ENCODE data around the gene PLCB4.

The PLCB4 gene

DNA sequence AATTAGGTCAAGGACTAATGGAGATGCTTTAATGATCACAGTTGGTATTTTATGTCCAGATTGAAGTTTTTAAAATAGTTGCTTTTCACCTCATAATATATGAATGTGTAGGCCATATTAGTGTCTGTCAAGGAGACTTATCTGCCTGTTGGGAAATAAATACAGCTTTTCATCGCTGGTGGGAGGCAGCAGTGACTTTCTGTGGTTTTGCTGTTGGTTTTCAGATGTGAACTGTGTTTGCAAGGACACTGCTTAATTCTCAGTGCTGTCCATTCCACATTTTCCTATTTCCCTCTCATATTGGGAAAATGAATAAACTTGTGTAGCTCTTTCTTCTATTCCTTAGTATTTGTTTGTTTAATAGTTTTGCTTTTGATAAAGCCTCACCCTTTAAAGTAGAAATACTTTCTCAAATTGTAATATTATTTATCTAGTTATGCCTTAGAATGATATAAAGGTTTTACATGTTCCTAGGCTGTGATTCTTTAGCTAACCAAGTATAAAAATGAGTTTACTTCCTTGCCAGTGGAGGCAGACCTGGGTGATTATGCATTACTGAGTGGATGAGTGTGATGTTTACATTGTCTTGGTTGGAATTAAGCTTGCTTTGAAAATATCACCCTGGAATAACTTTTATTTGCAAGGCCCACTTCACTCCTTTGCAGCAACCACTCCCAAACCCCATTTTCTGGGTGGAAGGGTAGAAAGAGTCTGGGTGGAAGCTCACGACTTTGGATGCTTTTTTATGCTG lies 3.3 kb downstream of the PLCB4 start:
- TF ChIP-seq, protein P1, sequence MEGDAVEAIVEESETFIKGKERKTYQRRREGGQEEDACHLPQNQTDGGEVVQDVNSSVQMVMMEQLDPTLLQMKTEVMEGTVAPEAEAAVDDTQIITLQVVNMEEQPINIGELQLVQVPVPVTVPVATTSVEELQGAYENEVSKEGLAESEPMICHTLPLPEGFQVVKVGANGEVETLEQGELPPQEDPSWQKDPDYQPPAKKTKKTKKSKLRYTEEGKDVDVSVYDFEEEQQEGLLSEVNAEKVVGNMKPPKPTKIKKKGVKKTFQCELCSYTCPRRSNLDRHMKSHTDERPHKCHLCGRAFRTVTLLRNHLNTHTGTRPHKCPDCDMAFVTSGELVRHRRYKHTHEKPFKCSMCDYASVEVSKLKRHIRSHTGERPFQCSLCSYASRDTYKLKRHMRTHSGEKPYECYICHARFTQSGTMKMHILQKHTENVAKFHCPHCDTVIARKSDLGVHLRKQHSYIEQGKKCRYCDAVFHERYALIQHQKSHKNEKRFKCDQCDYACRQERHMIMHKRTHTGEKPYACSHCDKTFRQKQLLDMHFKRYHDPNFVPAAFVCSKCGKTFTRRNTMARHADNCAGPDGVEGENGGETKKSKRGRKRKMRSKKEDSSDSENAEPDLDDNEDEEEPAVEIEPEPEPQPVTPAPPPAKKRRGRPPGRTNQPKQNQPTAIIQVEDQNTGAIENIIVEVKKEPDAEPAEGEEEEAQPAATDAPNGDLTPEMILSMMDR (IDR thresholded peaks at IDR 0.05; ENCODE audit: low read depth, low read length) = no peak
- DNase-seq (ENCODE audit: extremely low read depth, low read depth) = no peak

DNA sequence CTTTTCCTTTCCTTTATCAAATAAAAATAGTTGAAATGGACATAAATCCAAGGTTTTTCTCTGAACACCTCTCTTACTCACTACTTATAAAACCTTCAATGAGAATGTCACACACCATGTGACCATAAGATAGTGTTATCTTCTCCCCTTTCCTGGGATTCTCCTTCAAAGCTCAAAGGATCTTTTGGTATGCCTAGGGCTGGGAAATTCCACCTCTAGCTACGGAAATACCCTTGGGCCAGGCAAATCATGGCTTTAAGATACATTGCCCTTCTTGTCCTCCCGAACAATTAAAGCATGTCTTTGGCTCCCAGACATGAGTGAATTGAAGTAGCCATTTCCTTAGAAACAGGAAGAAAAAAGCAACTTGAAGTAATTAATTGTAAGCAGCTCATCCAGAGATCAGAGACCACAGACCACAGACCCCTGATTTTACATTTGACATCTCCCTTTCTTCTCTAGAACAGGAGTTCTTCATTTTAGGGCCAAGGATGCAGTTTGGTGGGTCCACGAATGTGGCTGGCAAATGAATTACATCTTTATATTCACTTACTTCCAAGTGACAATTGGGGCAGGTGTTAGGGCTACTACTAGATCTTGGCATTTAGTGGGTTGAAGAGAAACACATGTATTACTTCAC lies 4.1 kb downstream of the PLCB4 start:
- TF ChIP-seq, protein P1 (IDR thresholded peaks at IDR 0.05; ENCODE audit: low read depth, low read length) = no peak
- DNase-seq (ENCODE audit: extremely low read depth, low read depth) = no peak

DNA sequence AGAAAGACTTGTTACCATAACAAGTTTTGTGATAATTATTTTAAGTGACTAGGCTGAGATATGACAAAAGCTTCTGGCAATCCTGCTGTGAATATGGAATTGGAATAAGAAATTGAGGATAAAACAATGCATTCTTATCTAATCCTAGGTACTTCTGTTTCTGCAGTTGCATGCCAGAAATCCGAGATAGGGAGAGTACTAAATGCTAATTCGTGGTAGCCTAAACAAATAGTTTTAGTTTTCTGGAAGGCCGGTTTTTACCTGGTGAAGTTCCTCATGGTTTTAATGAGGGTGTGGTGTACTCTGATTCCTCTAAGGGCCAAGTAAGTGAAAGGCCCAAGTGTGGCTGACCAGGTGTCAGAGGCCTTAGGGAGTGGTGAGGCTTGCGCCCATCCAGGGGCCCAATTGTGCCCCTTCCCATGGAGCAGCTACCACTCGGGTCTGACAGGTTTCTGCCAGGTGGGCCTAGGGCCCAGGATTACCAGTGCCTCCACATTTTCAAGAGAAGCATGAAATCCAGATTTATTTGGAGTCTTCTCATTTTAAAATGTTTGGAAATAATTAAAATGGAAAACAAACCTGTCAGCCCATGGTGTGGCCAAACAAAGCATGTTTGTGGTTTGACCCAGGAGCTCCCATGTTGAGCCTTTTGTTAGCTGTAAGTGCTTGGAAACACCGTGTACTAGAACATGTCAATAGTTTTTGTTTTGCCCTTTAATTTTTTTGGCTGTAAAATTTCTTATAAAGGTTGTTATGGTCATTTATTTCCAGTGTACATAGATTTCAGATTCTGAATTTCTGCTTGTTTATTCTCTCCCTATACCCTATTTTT lies 6.6 kb downstream of the PLCB4 start:
- DNase-seq (ENCODE audit: extremely low read depth, low read depth) = no peak
- TF ChIP-seq, protein P1 (IDR thresholded peaks at IDR 0.05; ENCODE audit: low read depth, low read length) = no peak

DNA sequence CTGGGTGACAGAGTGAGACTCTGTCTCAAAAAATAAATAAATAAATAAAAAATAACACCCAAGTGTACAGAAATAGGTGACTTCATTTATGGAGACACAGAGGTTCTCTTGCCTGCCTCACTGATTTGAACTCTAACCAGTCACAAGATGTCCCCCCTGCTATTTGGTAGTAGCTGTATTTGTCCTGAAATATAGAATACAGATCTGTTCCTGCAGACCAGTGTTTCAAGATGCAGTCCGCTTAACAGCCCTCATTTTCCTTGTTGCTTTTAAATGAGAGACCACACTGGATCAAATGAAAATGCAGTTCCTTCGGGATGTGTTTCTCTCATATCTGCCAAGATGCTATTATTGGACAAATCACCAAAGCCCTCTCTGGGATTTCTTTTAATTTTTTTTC lies 7.6 kb downstream of the PLCB4 start:
- TF ChIP-seq, protein P1 (IDR thresholded peaks at IDR 0.05; ENCODE audit: low read depth, low read length) = no peak
- no peak for DNase-seq (ENCODE audit: extremely low read depth, low read depth)

DNA sequence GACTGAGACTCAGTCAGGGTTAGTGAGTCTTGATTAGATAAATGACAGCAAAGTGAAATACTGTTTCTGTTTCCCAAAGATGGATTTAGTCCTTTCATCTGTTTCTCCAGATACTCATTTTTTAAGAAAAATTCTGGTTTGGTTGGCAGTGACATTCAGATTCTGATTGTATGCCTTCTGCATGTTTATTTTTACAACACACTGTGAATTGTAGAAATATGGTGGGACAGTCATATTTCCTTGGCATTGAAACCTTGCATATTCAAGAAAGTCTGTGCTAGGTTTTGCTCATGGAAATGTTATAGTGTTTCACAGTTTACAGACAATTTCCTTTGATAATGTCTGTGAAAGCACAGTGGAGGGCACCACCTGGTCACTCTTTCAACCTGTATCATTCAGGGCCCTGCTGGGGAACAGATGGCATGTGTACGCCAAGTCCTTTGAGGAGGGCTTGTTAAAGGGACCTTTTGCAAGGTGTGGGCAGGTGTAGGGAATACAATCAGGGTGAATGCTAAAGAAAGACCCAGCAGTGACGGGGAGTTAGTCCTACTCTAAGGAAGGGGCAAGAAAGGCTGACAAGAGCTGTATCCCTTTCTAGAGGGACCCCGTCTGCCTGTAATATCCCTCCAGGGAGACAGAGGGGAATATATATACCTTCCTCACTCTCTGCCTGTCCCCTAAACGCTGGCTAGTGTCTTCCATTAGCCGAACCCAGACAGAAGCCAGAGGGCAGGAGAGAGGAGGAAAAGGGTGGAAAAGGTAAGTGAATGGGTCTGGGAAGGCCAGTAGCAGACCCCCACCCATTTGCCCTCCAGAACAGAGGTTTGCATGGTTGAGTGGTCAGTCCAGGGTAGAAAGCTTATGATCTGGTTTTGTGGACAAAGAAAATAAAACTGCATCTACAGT lies 10.2 kb downstream of the PLCB4 start:
- no peak for DNase-seq (ENCODE audit: extremely low read depth, low read depth)
- TF ChIP-seq, protein P1 (IDR thresholded peaks at IDR 0.05; ENCODE audit: low read depth, low read length) = no peak

DNA sequence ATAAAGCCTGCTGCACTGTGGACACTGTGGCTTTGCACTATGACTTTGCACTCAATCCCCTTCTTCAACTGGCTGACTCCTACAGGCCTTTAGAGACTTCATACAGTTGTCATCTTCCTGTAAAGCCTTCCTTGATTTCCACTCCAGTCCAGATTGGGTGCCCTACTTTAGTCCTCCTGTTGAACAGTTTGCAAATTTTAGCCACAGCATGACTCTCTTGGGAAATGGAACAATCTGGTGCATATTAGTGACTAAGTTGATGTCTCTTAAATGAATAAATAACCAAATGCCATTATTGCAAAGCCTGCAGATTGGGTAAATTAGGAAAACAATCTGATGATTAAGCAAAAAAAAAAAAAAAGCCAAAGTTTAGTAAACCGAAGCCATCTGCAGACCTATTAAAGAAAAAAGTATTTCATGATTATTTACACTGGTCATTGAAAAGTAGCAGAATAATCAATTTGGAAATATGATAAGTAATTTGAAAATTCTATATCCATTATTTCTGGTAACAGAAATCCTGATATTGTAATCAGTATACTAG lies 12.6 kb downstream of the PLCB4 start:
- DNase-seq (ENCODE audit: extremely low read depth, low read depth) = peak; percentile 59
- TF ChIP-seq, protein P1 (IDR thresholded peaks at IDR 0.05; ENCODE audit: low read depth, low read length) = no peak
